LNCAP (cell line): Measurements from ENCODE around the gene DDOST.

ENCODE experiments used
- CTCF ChIP-seq: fragments of 450-650 bp; IDR thresholded peaks from 2 replicates; pipeline ENCODE4 v1.5.1; 2017; ENCODE audit warnings: mild to moderate bottlenecking

DDOST gene

GRCh38 chr1:20618550-20618949 is 42.6 kb downstream of the DDOST start:
- no peak for TF ChIP-seq CTCF

- no peak for TF ChIP-seq CTCF
Observed at GRCh38 chr1:20616847-20617487, 44.2 kb downstream of the DDOST start.

- no peak for TF ChIP-seq CTCF
Observed at GRCh38 chr1:20615946-20616846, 45.0 kb downstream of the DDOST start.

GRCh38 chr1:20614131-20614579 is 47.0 kb downstream of the DDOST start:
- no peak for TF ChIP-seq CTCF

- no peak for TF ChIP-seq CTCF
Observed at GRCh38 chr1:20612221-20612746, 48.9 kb downstream of the DDOST start.

- no peak for TF ChIP-seq CTCF
Observed at GRCh38 chr1:20611652-20612051, 49.5 kb downstream of the DDOST start.

- no peak for TF ChIP-seq CTCF
Observed at GRCh38 chr1:20610970-20611369, 50.2 kb downstream of the DDOST start.
